Activated T-helper 2 cell treated with anti-CD3 and anti-CD28 coated beads, Interferon-gamma antibody, Interleukin-2, Interleukin-4, amounts not matched to agents 10 μg/mL and 5 μg/mL and 100 μg/mL, durations not matched to agents 14 hours and 24 hours and 36 hours (primary cell): ENCODE measurements around the gene CITED2. TPM values are rescaled to one million over a fixed set of nuclear protein-coding genes. Genes with fewer than 3 reads are reported as not detected.

ENCODE experiments used
- DNase-seq: peaks from one replicate; pipeline ENCODE4 v3.0.0; 2021; ENCODE audit warnings: low spot score
- H3K27ac Mint-ChIP-seq: one replicate; pipeline ENCODE4 v1.8.0; 2021; ENCODE audit warnings: mixed read lengths
- H3K27me3 Mint-ChIP-seq: one replicate; pipeline ENCODE4 v1.8.0; 2021; ENCODE audit warnings: low read depth, mixed read lengths
- H3K36me3 Mint-ChIP-seq: one replicate; pipeline ENCODE4 v1.8.0; 2021; ENCODE audit warnings: low read depth, mixed read lengths
- H3K4me1 Mint-ChIP-seq: one replicate; pipeline ENCODE4 v1.8.0; 2021; ENCODE audit warnings: low read depth, mixed read lengths
- H3K4me3 Mint-ChIP-seq: one replicate; pipeline ENCODE4 v1.8.0; 2021; ENCODE audit warnings: low read depth, mild to moderate bottlenecking, moderate library complexity, mixed read lengths
- H3K9me3 Mint-ChIP-seq: one replicate; pipeline ENCODE4 v1.8.0; 2021; ENCODE audit warnings: mixed read lengths
- intact Hi-C: fragments of 100-400 bp; cut with micrococcal nuclease; formaldehyde crosslinking; loops from one replicate; pipeline ENCODE4 v1.15.1; 2023
- total RNA-seq: library from RNA; stranded (reverse); gene quantifications from 2 replicates; pipeline ENCODE4 v1.2.3, GENCODE V29; 2022

CITED2 gene
- total RNA-seq, 1 donor from 2014 or later = 43.6 TPM

DNA sequence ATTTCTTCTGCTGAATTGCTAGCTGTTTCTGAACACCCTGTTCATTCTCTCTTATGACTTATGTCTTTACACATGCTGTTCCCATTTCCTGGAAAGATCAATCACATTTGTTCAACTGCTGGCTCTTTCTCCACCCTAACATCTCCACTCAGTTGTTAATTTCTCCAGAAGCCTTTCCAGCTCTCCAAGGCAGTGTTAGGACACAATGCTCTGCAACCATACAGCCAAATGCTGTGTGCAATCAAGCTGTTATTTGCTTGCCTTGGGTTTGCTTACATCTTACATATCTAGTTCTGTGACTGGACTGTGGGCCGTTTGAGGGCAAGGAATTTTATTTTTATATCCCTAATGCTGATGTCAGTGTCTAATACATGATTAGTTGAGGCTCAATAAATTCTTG, 24.2 kb upstream of the CITED2 start:
- Mint-ChIP-seq H3K9me3 (no peaks in the 10 kb centered on the region), H3K4me3 (no peak overlapping the region), H3K27ac (no peak overlapping the region), H3K4me1 (no peaks in the 10 kb centered on the region), H3K36me3 (no peaks in the 10 kb centered on the region), H3K27me3 (peaks cover 11% of the 10 kb centered on the region)
- intact Hi-C loops = no loop called here
- DNase-seq = no peak

DNA sequence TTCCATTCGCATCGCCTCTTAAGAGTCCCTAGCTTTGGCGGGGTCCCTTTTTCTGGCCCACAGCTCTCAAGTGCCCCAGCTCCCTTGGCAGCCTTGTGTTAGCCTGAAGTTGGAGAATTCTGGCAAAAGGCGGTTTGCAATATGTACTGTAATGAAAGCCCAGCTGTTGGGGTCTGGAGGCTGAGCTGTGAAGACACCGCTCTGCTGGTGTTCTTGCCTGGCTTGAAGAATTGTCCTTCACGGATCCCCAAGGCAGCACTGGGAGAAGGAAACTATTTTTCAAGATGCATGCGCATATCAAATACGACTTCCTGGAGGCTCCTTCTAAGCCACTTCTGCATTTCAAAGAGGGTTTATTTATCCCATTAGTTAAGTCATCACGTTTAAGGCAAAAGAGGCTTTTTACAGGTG, 21.4 kb upstream of the CITED2 start:
- Mint-ChIP-seq H3K27me3 (peaks cover 11% of the 10 kb centered on the region), H3K27ac (no peak overlapping the region), H3K4me1 (no peaks in the 10 kb centered on the region), H3K36me3 (no peaks in the 10 kb centered on the region), H3K9me3 (no peaks in the 10 kb centered on the region), H3K4me3 (no peak overlapping the region)
- intact Hi-C loops = no loop called here
- no peak for DNase-seq

DNA sequence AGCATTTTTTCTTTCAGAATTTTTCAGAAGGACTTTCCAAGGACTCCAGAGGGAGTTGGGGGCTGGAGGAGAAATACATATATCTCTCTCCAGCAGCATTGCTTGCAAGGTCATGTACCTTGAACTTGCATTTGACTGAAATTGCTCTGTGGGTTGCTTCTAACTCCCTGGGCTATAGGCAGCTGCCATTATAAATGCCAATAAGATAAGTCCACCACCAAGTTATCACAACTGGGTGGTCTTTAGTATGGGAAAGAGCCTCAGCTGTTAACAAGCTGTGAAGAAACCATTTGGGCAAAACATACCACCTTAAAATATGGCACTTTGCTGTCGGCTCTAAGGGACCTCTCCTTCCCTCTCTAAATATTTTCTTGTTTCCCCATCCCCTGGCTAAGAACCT, 20.9 kb upstream of the CITED2 start:
- Mint-ChIP-seq H3K9me3 (no peaks in the 10 kb centered on the region), H3K4me3 (no peak overlapping the region), H3K36me3 (no peaks in the 10 kb centered on the region), H3K4me1 (no peaks in the 10 kb centered on the region), H3K27me3 (peaks cover 10% of the 10 kb centered on the region), H3K27ac (no peak overlapping the region)
- DNase-seq = no peak
- intact Hi-C loops = no loop called here

DNA sequence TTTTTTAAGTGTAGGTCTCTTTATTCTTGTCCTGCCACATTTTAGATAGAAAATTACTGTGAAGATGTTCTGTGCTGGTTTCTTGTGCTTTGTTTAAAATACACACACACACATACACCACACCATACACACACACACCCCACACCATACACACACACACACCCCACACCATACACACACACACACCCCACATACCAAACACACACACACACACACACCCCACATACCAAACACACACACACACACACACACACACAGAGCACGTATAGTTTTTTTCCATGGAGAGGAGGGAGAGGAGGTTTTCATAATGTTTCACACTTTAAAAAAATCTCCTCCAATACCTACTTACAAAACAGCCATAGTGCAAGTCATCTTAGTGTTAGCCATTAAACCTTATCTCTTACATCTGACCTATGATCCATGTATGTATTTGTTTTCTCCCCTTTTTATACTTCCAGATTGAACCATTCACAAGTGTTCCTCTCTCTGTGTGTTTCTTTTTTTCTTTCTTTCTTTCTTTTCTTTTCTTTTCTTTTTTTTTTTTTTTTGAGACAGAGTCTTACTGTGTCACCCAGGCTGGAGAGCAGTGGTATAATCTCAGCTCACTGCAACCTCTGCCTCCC, 19.7 kb upstream of the CITED2 start:
- intact Hi-C loops = no loop called here
- peaks cover 4% of the 10 kb centered on the region for H3K27me3 Mint-ChIP-seq
- no peak overlapping the region for H3K27ac Mint-ChIP-seq
- no peak for DNase-seq
- H3K9me3 Mint-ChIP-seq = no peaks in the 10 kb centered on the region
- no peak overlapping the region for H3K4me3 Mint-ChIP-seq
- H3K4me1 Mint-ChIP-seq = no peaks in the 10 kb centered on the region
- H3K36me3 Mint-ChIP-seq = no peaks in the 10 kb centered on the region

DNA sequence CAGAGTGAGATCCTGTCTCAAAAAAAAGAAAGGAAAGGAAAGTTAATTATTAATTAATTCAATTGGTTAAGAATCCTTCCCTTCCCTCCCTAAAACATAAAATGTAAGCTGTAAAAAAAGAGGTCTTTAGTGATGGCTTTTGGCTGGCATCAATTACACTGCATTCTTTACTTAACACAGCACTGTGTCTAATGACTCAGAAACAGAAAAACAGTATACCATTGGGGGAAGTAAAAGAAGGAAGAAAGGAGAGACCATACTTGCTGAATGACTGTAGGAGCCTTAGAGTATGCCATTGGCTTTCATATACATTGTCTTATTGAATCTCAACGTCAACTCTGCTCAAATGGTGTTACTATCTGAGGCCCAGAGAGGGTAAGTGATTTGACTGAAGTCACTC, 18.3 kb upstream of the CITED2 start:
- intact Hi-C loops = no loop called here
- Mint-ChIP-seq H3K27ac (no peak overlapping the region), H3K4me1 (no peaks in the 10 kb centered on the region), H3K27me3 (no peaks in the 10 kb centered on the region), H3K36me3 (no peaks in the 10 kb centered on the region), H3K9me3 (no peaks in the 10 kb centered on the region), H3K4me3 (no peak overlapping the region)
- no peak for DNase-seq

DNA sequence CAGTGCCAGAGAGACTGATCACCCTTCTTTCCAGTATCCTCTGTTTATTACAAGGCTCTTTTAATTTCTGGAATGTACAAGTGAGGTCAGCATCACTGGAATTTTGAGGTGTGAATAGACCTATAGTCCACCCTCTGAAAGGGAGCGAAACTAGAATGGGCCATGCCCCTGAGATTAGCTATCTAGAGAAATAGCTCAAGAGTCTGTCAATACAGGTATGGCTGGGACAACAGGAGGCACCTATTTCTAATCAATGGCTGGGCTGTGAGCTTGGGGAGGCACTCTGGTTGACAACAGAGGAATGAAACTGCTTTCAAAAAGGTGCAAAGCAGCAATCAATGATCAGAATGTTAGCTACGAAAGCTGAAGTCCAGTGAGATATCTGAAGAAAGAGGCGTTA, 17.3 kb upstream of the CITED2 start:
- Mint-ChIP-seq H3K9me3 (no peaks in the 10 kb centered on the region), H3K27me3 (no peaks in the 10 kb centered on the region), H3K27ac (no peak overlapping the region), H3K36me3 (no peaks in the 10 kb centered on the region), H3K4me1 (no peaks in the 10 kb centered on the region), H3K4me3 (no peak overlapping the region)
- no peak for DNase-seq
- intact Hi-C loops = no loop called here

DNA sequence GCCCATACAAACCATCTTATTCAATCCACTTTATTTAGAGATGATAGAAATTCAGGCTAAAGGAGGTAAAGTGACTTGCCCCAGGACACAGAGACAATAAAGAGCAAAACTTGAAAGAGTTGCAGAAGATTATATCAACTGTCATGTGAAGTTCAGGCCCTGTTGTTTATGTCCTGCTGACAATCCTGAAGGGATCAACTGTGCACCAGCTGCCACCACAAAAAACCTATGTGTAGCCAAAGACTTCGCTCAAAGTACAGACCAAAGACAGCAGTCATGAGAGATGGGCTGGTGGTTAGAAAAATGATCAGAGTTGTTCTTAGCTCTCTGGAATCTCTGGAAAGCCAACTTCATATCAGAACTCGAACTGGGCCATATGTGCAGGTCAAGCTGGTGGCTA, 16.0 kb upstream of the CITED2 start:
- DNase-seq = no peak
- intact Hi-C loops = no loop called here
- Mint-ChIP-seq H3K4me1 (no peaks in the 10 kb centered on the region), H3K36me3 (no peaks in the 10 kb centered on the region), H3K9me3 (no peaks in the 10 kb centered on the region), H3K4me3 (no peak overlapping the region), H3K27ac (no peak overlapping the region), H3K27me3 (no peaks in the 10 kb centered on the region)

DNA sequence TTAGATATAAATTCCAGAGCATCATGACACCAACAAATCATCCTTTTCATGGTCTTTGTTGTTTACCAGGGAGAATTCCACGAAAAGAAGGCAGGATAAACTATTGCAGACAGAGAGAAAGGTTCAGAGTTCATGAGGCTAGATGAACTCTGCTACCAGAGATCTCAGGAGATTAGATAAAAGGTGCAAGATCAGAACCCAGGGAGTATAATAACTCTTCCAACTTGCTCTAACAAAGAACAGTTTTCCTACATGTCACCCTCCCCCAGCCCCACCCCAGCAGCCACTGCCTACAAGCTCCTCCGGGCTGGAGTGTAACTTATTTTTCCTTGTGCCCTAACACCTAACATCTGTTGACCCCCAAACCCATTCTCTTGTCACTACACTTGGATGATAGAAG, 13.9 kb upstream of the CITED2 start:
- Mint-ChIP-seq H3K9me3 (no peaks in the 10 kb centered on the region), H3K4me1 (no peaks in the 10 kb centered on the region), H3K4me3 (no peak overlapping the region), H3K27ac (no peak overlapping the region), H3K36me3 (no peaks in the 10 kb centered on the region), H3K27me3 (peaks cover under 1% of the 10 kb centered on the region)
- intact Hi-C loops = no loop called here
- no peak for DNase-seq

DNA sequence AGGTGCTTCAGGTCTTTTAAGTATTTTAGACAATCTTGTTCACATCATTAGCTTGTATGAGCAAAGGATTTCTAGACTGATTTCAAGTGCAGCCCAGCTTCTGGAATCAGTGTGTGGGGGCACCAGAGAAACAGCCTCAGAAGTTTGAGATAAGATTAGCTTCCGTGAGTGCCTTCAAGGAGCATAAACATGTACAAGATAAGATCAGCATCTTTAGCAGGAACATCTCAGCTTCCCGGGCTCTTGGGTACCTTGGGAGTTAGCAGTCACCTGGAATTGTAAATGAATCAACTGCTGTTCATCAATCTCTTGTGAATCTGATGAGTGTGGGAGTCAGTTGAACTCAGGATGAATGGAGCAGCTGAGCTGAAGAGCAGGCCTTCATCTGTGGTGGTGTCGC, 12.0 kb upstream of the CITED2 start:
- DNase-seq = no peak
- Mint-ChIP-seq H3K36me3 (no peaks in the 10 kb centered on the region), H3K27ac (no peak overlapping the region), H3K4me3 (no peak overlapping the region), H3K9me3 (no peaks in the 10 kb centered on the region), H3K4me1 (no peaks in the 10 kb centered on the region), H3K27me3 (peaks cover 10% of the 10 kb centered on the region)
- intact Hi-C loops = no loop called here

DNA sequence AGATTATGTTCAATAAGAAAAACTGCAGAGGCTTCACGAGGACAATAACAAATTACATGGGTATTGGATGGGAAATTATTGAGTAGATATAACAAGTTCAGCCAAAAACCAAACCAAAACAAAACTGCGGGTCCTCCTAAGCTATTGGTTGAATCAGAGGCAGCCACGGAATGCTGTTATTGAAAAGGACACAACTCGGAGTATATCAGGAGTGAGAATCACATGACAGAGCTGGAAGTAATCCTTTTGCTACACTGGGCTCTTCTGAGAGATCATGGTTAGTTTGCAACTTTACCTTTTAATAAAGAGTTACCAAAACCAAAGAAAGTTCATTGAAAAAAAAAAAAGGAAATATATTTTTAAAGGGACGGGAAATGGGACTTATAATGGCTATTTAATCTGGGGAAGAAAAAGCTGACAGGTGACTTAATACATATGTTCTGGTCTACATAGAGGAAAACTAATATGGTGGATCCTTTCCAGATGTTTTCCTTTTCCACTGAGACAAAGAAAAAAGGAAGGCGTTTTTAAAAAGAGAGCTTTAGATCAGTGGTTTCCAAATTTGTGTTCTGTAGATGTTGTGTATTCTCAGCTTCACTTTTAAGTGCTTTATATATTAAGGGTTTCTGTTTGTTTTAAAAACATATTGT, 6.9 kb upstream of the CITED2 start:
- intact Hi-C loops = no loop called here
- Mint-ChIP-seq H3K27me3 (peaks cover 14% of the 10 kb centered on the region), H3K36me3 (no peaks in the 10 kb centered on the region), H3K27ac (no peak overlapping the region), H3K4me3 (no peak overlapping the region), H3K9me3 (no peaks in the 10 kb centered on the region), H3K4me1 (peaks cover 15% of the 10 kb centered on the region)
- DNase-seq = no peak

DNA sequence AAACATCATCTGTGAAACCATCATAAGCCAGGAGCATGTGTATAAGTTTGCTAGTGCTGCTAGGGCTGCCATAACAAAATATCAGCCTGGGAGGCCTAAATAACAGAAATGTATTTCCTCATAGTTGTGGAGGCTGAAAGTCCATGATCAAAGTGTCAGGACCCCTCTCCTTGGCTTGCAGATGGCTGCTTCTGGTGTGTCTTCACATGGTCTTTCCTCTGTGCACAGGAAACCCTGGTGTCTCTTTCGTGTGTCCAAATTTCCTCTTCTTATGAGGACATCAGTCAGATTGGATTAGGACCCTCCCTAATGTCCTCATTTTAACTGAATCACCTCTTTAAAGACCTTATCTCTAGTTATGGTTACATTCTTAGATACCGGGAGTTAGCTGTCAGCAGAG, 6.2 kb upstream of the CITED2 start:
- no peaks in the 10 kb centered on the region for H3K9me3 Mint-ChIP-seq
- intact Hi-C loops = no loop called here

DNA sequence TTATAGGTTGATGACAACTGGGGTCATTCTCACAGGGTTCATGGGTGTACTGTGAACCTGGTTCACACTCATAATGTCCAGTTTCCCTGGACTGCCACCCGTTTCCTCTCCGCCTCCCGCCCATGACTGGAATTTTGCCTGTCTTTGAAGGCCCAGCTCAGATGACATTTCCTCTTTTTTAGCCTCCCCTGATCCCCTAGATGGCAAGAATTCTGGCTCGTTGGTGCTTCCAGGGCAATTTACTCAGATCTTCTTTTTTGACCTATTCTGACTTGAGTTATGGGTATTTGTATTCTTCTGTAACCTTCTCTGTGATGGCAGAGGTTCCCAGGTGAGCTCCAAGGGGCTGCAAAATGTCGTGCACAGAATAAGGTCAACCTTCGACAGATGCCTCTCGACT, 5.7 kb upstream of the CITED2 start:
- Mint-ChIP-seq H3K9me3 (no peaks in the 10 kb centered on the region), H3K4me1 (peaks cover 25% of the 10 kb centered on the region), H3K36me3 (no peaks in the 10 kb centered on the region), H3K4me3 (no peak overlapping the region), H3K27ac (no peak overlapping the region), H3K27me3 (peaks cover 14% of the 10 kb centered on the region)
- intact Hi-C loops = no loop called here
- no peak for DNase-seq

More for the DNA sequence above, 6.2 kb upstream of the CITED2 start:
- no peak overlapping the region for H3K4me3 Mint-ChIP-seq
- DNase-seq = no peak
- no peaks in the 10 kb centered on the region for H3K36me3 Mint-ChIP-seq
- H3K4me1 Mint-ChIP-seq = peaks cover 22% of the 10 kb centered on the region
- H3K27ac Mint-ChIP-seq = no peak overlapping the region
- peaks cover 14% of the 10 kb centered on the region for H3K27me3 Mint-ChIP-seq

DNA sequence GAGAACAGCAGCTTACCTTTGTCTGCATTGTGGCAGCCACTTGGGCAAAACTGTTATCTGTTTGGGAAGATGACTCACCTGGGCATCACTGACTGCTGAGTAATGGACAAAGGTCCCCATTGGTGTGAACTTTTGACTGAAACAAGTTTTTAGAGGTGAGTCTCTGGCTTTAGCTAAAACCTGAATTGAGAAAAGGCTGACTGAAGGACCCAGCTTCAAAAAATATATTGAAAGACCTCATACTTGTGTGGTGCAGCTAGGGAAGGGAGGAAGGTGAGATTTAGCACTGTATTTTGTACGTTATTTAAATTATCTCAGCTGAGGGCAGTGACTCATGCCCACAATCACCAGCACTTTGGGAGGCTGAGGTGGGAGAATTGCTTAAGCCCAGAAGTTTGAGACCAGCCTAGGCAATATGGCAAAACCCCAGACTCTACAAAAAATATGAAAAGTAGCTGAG, 4.5 kb upstream of the CITED2 start:
- peaks cover 25% of the 10 kb centered on the region for H3K4me1 Mint-ChIP-seq
- H3K27ac Mint-ChIP-seq = no peak overlapping the region
- H3K27me3 Mint-ChIP-seq = peaks cover 14% of the 10 kb centered on the region
- H3K4me3 Mint-ChIP-seq = no peak overlapping the region
- DNase-seq = no peak
- intact Hi-C loops = loop anchor here (5.0 to 10.0 kb wide), 3 partner anchors 63 to 1206 kb away; no protein-coding TSS in a partner anchor
- H3K36me3 Mint-ChIP-seq = peaks cover 5% of the 10 kb centered on the region
- no peaks in the 10 kb centered on the region for H3K9me3 Mint-ChIP-seq
